COR-L47 (cell line): ENCODE results near the gene ABHD12B.

Source experiments
- DNase-seq: peaks from one replicate; lab custom pipeline; 2025; lab: John Stamatoyannopoulos, UW

The ABHD12B gene

DNA sequence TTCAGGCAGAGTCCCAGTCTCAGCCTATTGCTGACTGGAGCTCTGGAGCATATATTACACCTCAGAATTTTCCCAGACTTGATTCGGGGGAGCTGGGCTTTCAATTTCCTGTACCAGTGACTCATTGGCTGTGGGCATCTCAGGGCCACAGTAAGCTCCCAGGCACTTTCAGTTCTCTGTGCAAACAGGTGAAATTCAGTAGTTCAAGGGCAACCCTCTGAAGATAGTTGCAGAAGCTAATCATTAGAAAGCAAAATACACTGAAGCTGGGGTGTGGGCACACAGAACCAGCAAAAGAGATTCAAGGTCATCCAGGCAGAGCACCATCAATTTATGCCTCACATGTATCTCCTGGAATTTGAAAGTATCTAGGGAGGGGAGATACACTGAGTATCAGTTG is 32.8 kb upstream of the ABHD12B start:
- DNase-seq = no peak

DNA sequence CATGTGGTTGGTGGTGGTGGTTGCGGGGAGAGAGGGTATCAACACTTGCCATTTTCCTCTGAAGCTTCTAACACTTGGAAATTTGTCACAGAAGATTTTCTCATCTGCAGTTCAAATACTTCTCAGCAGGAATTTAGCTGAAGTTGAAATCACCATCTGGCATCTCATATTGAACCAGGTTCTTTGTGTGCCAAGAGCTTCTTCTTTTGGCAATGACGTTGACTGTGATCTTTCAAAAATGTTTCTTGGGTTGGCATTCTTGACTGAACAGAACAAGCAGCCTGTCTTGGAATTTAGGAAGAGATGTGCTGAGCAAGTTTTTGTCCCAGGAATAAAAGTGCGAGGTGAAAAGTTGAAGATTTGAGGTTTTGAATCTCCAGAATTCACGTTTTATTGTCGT is 32.2 kb upstream of the ABHD12B start:
- DNase-seq = no peak

DNA sequence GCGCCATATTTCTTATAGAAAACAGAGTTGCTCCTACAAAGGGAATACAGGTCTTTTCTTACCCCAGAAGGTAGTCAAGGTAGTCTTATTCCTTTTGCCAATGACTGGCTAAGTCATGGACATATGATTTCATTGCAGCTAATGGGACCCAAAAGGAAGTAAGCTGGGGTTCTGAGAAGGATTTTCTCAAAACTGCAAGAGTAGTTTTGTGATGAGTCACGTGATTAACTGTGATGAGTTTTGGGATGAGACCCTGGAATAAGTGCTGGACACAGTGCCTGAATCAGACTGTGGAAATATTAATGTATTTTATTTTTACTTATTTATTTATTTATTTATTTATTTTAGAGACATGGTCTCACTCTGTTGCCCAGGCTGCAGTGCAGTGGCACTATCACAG is 27.5 kb upstream of the ABHD12B start:
- no peak for DNase-seq

DNA sequence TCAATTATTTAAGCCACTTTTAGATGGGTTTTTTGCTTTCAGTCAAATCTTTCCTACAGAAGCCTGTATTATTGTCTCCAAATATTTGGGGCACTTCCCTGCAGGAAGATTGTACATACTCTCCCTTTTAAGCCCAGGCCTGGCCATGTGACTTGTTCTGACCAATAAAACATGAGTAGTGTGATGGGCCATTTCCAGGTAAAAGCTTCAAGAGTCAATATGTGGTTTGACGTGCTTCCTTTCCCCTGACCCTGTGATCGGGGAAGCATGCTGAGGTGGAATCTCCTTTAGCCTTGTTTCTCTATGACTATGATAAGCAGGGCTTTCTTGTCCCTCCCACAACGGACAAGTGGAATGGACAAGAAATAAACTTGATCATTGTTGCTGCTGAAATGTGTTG is 26.7 kb upstream of the ABHD12B start:
- DNase-seq = no peak

DNA sequence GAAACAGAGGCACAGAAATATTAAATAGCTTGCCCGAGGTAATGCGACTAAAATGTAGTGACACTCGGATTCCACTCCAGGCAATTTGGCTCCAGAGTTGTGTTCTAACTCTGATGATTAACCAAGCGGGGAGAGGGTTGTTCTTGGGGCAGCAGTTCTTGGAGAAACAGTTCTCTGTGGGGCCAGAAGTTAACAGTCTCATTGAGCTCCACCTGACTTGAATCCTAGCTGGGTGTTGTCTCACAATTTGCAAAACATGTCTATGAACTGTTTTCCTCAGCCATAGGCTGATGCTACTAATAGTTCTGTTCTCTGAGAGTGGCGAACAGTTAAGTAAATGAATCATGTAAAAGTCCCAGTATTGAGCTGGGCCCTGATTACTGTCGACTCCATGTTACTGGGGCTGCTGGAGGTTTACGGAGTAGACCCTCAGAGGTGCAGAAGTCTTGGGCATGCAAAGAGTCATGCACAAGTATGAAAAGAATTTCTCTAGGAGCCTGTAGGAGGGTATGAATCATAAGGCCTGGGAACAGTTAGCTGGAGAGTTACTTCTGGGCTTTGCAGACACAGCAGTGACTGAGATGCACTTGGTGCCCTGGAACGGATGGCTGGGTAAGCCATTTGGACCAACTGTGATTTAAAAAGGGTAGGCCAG is 25.5 kb upstream of the ABHD12B start:
- no peak for DNase-seq

DNA sequence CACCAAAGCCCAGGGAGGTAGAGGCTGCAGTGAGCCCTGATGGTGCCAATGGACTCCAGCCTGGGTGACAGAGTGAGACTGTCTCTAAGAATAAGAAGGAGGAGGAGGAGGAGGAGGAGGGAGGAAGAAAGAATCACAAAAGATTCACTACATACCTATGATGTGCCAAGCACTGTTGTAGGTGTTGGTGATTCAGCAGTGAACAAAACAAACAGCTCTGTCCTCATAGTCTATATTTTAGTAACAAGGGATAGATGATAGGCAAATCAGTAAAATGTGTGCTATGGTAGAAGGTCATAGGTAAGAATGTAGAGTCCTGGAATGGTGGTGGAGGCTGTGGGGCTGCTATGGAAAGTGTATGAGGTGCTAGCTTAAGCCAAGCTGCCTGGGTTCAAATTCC is 18.0 kb upstream of the ABHD12B start:
- DNase-seq = no peak

DNA sequence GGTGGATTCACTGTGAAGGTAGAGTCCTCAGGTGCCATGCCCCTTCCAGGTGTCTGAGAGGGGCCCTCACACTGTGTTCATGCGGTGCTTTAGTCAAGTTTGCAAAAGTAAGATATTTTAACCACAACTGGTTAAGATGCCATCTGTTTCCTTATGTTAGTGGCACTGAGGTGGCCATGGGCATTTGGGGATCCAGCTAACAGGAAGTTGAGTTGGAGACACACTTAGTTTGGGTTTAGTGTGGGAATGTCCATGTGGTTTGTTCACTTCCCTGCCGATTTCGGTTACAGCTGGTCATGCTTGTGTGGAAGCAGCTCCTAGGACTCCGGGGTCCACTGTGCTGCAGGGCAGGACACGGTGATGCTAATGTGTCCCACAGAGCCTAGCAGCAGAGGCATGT is 17.3 kb upstream of the ABHD12B start:
- DNase-seq = no peak

DNA sequence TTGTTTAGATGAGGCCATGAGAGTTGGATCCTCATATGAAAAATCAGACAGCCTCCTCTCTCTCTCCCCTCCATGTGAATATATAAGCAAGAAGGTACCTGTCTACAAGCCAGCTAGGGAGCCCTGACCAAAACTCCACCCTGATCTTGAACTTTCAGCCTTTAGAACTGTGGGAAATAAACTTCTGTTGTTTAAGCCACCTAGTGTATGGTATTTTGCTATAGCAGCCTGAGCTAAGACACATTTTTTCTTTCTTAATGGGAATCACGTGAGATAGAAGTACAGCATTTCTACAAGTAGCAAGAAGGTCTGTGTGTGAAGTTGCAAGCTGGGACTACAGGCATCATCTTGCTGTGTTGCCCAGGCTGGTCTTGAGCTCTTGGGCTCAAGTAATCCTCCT is 16.3 kb upstream of the ABHD12B start:
- DNase-seq = no peak

DNA sequence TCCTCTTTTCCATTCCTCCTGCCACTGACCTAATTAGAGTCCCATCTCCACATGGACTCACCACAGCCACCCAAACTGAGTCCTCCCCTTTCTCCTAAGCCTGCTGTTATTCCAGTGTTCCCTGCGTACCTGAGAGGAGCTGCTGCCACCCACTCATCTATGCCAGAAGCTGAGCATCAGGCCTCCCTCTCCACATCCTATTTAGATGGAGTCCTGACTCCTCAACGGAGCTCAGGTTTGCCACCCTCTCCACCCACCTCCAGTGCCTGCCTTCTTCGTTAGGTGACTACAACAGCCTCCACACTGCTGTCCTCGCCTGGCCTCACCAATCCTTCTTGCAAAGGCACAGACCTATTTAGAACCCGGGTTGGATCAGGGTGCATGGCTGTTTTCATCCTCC is 15.2 kb upstream of the ABHD12B start:
- no peak for DNase-seq

DNA sequence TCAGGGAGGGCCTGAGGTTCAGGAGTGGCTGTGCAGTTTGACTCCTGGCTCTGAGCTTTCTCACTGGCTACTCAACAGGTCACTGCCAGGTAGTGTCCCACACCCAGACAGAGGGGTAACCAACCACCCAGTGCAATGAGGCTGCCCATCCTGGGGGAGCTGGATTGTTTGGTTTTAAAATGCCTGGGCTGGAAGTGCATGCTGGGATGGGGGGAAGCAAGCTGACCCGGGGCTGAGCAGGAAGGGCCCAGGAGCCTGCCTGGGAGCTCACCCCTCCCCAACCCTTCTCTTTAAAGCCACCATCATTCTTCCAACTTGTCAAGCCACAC is 12.6 kb upstream of the ABHD12B start:
- DNase-seq = no peak

DNA sequence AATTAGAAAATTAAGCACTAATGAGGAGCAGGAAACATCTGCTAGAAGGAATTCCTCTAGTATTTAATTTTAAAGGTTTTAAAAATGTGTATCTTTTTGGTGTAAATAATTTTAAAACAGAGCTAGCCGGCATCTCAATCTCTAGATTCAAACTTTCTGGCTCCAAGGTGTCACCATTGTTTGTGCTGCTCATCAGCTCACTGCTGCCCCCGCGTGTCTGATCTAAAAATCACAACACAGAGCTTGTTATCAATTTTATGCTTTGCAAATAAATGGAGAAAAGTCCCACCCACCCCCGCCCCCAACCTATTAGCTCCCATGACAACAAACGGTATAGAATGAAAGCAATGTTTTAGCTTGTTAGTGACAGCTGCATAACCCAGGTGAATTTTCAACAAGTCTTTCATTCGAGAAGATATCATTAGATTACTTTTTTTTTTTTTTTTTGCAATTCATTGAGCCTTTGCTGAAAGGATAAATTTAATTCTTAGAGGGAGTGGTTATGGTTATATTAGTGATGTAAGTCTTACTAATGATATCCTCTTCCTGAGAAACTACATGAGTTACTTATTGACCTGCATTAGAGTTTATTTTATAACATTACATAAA is 11.3 kb upstream of the ABHD12B start:
- DNase-seq = peak; percentile 88

DNA sequence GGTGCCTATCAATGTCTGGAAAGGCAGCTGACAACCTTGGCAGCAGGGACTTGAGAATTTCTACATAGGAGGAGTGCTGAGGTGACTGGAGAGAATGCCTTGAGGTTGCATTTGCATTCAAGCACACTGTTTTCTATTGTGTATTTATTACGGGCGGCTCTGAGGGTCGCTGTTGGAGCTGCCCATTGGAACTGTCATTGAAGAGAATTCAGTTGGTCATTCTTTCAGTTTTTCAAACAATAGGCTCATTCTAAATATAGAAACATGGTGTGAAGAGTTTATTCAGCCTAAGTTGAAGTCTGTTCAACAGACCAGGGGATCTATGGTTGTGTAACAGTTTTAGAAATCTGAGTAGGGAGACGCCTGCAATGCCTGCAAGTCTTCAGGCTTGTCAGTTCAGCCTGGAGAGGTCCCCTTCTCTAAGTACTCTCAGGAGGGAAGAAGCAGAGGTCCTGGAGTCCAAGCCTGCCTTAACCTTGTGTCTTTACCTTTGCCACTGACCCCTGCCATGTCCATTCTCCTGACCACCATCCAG is 9.8 kb upstream of the ABHD12B start:
- DNase-seq = no peak

DNA sequence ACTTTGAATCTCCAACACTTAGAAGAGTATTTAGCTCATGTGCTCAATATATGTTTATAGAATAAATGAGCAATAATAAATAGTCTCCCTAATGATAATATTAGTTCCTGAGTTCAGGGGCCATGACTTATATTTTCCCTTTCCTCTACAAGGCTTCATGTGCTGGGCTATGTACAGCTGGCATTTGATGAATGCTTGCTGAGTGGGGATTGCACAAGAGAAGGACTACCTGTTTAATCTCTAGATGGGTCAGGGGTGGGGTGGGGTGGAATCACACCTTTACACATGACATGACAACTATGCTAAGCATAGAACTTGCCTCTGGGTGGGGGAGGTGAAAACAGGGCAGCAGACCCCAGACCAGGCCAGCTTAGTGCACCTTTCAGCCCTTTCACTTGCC is 7.6 kb upstream of the ABHD12B start:
- DNase-seq = no peak

DNA sequence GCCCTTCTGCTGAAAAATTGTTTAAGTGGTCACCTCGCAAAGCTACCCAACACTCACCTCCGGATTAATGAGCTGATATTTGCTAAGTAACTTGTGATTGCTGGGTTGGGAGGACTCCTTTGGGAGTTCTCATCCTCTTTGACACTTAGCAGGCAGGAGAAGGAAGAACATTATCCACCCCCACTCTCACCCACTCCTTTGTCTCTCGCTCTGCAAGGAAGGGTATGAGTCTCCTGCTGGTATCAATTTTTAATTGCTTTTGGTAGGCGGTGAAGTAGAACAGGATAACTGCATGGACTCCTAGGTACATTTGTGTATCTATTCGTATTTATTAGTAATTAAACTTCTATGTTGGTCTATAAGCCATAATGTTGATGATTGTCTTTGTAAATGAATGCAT is 6.9 kb upstream of the ABHD12B start:
- DNase-seq = no peak

DNA sequence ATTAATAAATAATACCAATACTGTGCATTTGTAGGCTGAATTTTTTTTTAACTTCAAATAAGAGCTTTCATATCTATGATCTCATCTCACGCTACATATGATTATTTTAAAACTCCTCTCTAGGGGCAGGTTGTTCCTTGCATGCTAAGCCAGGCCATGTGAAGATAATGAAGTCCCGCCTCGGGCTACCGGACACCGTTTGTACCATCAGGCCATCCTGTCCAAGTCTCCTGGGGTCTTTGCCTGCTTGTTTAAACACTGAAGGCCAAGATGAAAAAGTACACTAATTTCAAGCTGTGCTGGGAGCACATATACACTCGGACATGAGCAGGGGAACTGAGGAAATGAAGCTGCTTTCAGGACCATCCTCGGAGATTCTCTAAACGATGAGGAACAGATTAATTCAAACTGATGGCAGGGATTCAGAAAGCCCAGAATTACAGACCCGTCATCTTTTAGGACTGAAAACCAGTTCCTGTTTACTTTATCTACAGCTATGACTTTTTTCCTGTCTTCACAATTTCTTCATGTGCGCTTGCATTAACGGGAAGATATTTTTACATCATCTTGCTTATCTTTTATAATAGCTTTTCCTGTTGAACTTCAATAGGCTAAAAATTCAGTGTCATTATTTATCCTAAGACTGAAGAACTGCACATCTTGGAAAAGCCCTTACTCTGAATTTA is 6.3 kb upstream of the ABHD12B start:
- no peak for DNase-seq

DNA sequence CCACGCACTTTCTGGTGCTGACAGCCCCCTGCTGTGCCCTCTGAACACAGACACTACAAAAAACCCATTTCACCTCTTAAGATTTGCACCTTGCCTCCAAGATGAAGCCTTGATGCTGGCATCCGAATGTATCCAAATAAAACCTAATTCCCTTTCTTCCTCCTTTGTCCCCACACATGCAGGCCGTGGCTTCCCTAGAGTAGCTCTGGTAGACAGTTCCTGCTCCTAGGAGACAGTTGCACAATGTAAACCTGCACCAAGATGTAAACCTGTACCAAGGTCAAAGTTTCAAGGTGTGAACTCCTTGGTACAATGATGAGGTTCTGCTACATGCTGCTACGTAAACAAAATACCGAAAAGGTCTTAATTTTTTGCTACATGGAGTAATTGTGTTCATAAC is 625 bp upstream of the ABHD12B start:
- no peak for DNase-seq

DNA sequence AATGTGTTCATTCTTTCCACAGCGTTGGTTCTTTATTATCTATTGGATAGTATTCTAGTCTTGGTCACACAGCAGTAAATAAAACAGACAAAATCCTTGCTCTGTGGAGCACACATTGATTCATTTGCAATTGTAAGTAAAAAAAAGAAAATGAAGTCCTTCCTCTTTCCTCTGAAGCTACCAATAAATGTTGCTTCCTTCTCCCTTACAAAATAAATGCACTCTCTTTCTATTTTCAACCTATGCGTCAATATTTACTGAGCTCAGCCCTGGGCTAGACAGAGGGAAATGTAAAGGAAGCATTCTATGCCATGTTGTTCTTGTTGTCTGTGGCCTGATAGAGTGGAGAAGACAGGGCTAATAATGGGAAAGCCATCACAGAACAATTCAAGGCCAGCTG is 2.9 kb downstream of the ABHD12B start:
- no peak for DNase-seq

DNA sequence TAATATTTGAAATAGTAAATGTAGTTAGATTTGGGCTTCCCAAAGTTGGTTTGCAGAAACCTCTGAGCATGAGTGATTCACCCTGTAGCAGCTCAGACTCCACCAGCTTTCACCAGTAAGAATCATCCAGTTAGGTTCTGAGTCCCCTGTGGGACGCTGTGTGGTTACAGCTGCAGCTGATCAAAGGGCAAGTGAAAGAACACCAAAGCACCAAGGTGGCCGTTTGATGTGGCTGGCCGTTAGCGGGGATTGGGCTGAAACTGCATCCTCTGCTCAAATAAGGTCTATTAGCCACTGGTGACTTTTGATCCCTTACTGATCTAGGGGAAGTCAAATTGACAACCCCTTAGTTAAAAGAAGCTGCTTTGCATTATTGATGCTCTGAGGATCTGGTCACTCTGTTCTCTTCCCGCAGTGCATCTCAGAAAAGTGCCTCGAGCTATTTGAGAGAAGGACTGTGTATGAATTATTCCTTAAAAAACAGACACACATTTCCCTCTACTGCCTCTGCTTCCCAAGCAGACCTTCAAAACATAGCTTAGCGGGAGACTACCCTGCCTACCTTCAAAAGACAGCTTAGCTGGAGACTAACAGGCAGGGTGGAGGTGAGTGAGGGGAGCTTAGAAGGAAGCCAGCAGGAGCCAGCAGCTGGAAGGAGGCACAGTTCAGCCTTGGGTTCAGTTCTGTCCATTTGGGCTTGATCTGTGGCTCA is 3.7 kb downstream of the ABHD12B start:
- no peak for DNase-seq

DNA sequence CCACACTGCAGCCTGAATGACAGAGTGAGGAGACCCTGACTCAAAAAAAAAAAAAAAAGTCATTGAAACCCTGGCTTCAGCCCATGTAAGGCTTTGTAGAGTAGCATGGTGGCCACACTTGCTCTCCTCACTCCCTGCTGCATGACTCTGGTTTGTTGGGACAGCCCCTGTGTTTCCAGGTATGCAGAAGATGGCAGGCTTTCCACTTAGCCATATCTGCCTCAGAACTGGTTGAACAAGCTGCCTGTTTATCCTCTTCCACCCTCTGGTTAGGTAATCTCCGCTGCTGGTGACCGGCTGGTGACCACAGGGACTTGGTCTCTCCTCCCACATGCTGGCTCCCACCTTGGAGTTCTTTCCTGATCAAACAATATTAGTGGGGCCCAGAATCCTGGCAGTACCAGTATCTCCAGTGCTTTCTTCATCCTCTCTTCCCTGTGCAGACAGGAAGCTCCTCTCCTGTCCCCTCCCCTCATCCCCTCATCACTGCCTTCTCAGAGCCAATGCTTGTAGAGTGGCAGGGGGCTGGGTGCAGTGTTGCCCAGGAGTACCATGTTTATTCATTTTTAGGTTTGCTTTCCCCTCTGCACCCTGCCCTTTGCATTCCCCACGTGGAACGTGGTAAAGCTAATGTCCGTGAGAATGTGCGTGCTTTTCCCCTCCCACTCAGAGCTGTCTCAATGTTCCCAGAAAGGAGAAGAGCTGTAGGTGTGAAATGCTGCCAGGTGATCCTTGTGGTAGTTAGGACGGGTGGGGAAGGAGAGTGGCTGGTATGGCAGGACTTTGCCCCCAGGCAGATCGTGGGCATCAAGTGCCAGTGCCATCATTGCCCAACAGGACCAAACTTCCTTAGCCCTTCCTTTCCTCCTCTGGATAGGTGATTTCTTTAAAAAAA is 11.3 kb downstream of the ABHD12B start:
- DNase-seq = no peak

DNA sequence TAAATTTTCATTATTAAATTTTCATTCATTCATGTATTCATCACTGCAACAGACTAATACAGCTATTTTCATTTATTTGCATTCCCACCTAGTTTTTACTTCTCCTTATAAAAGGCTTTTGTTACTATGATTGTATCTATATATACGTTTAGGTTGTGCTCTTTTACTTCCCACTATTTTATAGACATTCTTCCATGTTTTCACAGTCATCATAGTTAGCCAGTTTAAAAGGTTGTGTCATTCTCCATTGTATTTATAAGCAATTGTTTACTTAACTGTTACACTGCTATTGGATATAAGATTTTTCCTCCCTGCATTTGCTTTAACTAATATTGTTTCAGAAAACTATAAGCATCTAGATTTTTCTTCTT is 12.0 kb downstream of the ABHD12B start:
- DNase-seq = no peak

DNA sequence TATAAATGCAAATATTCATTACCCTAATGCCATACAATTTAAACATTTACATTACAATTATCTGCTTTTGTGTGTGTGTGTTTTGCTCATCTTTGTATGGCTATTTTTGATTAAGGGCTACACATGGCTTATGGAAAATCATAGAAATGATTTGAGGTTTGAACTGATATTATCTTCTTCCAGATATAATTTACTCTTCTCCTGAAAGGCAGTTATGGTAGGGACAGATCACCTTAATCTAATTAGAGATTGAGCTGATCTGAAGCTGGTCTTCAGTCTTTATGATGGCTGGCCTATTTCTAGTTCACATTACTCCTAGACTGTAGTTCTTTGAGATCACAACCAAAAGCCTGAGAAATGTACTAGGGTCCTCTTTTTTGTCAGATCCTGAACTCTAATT is 15.6 kb downstream of the ABHD12B start:
- no peak for DNase-seq

DNA sequence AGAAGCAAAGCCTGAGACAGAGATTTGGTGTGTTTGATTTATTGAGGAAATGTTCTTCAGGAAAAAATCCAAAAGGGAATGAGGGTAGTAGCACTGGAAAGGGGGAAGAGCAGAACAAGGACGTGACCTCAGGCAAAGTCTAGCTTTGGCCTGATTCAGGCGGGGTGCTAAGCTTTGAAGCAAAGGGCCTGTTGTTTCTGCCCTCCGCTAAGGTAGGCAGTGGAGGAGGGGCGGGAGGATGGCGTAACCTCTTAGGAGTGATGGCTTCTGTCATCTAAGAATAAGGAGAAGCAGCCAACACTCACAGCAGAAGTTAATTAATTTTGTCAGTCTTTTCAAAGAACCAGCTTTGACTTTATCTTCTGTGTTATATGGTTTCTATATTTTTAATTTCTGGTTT is 20.4 kb downstream of the ABHD12B start:
- no peak for DNase-seq
